Activated effector memory CD4-positive, alpha-beta T cell treated with Interleukin-2 at 50 U/mL for 16 hours (primary cell): ENCODE results near the gene PRPF18.

Source experiments
- DNase-seq: peaks from one replicate; pipeline ENCODE4 v3.0.0-alpha.2; 2020

The PRPF18 gene

GRCh38 chr10:13644866-13645265, 58.1 kb downstream of the PRPF18 start:
- DNase-seq = no peak

- DNase-seq = no peak
These were observed 61.7 kb downstream of the PRPF18 start for GRCh38 chr10:13648425-13648824.

- no peak for DNase-seq
These were observed 63.2 kb downstream of the PRPF18 start for GRCh38 chr10:13649844-13650520.

- no peak for DNase-seq
These were observed 64.2 kb downstream of the PRPF18 start for GRCh38 chr10:13650961-13651360.

GRCh38 chr10:13651969-13652720, 65.4 kb downstream of the PRPF18 start:
- DNase-seq = no peak

GRCh38 chr10:13652860-13653259, 66.1 kb downstream of the PRPF18 start:
- DNase-seq = no peak

GRCh38 chr10:13654118-13654830, 67.5 kb downstream of the PRPF18 start:
- DNase-seq = no peak

GRCh38 chr10:13654846-13655245, 68.1 kb downstream of the PRPF18 start:
- no peak for DNase-seq

- DNase-seq = no peak
These were observed 69.8 kb downstream of the PRPF18 start for GRCh38 chr10:13656337-13657100.

- no peak for DNase-seq
These were observed 70.4 kb downstream of the PRPF18 start for GRCh38 chr10:13657101-13657680.

- DNase-seq = no peak
These were observed 71.5 kb downstream of the PRPF18 start for GRCh38 chr10:13658264-13658663.

GRCh38 chr10:13658871-13659685, 72.3 kb downstream of the PRPF18 start:
- DNase-seq = no peak

- peak; percentile 44 for DNase-seq
These were observed 73.3 kb downstream of the PRPF18 start for GRCh38 chr10:13659887-13660550.

- no peak for DNase-seq
These were observed 73.8 kb downstream of the PRPF18 start for GRCh38 chr10:13660551-13660920.

GRCh38 chr10:13661256-13661655, 74.5 kb downstream of the PRPF18 start:
- no peak for DNase-seq

- no peak for DNase-seq
These were observed 78.9 kb downstream of the PRPF18 start for GRCh38 chr10:13665516-13666262.

- DNase-seq = no peak
These were observed 81.4 kb downstream of the PRPF18 start for GRCh38 chr10:13668126-13668525.

GRCh38 chr10:13669182-13669855, 82.6 kb downstream of the PRPF18 start:
- DNase-seq = no peak

- no peak for DNase-seq
These were observed 83.1 kb downstream of the PRPF18 start for GRCh38 chr10:13669901-13670300.

GRCh38 chr10:13670311-13670710, 83.5 kb downstream of the PRPF18 start:
- DNase-seq = no peak
